ENCODE results near the gene TUSC2. TPM values are rescaled to one million over a fixed set of nuclear protein-coding genes. Genes with fewer than 3 reads are reported as not detected.

TUSC2 gene
- total and polyA plus RNA-seq, 2 of the 13 experiments (the other 11 are each of a cell fraction or from before 2014, with no cell fraction given) = 36.7 to 39.1 TPM

DNA sequence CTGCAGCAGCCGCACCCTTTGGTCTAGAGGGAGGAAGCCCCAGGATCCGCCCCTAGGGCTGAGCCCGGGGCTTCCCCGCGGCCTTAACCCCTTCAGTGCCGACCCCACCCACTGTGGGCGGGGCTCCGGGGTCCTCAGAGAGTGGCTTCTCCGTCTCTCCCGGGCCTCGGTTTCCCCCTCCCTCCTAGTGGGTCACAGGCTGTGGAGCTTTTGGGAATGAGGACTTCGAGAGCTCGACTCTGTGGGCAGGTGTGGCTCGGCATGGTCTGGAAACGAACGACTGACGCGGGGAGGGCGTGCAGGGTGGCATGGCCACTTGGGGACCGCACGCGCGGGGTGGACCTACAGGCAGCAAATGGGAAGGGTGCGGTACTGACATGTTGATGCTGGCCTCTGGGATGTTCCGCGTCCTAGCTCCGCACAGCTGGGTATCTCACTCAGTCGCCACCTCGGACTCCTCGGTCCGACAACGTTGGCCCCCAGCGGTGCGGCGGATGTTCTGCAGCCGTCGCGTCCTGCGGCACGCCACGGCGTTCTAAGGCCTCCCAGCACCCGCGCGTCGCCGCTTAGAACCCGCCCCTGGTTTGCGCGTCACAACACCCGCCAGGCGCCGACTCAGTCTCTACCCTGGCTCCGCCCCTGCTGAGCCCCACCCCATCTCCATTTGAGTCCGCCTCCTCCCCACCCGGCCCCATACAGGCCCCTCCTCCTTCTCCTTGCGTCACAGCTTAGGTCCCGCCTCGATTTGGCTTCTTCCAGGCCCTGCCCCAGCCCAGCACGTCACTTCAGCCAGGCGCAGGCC lies 29.0 kb downstream of the TUSC2 start, which contains the start of the genes HYAL3 and NAA80 (continued):
- TF ChIP-seq MAFK (conservative IDR thresholded peaks at IDR 0.05 in 1 of 2, IDR thresholded peaks at IDR 0.05 in 1 of 2; ENCODE audit: low read length in 2 of 2) (no peak), CC2D1A (CRISPR knock-in tag; IDR thresholded peaks at IDR 0.05) (no peak), HNRNPUL1 (IDR thresholded peaks at IDR 0.05; ENCODE audit: low read depth, low read length) (peak; percentile 60; the same call in 1 of the 2 replicates), NRL (CRISPR knock-in tag; IDR thresholded peaks at IDR 0.05; ENCODE audit: borderline replicate concordance) (peak; percentile 92), RXRA (CRISPR knock-in tag; IDR thresholded peaks at IDR 0.05) (peak; percentile 71), REL (CRISPR knock-in tag; conservative IDR thresholded peaks at IDR 0.05) (0 out of 2 replicates have a peak, but pooled peaks have one; percentile 80), ZNF557 (CRISPR knock-in tag; IDR thresholded peaks at IDR 0.05) (0 out of 2 replicates have a peak, but pooled peaks have one; percentile 62), ZNF317 (CRISPR knock-in tag; IDR thresholded peaks at IDR 0.05) (no peak), NKX3-1 (CRISPR knock-in tag; IDR thresholded peaks at IDR 0.05) (peak; percentile 53; the same call in 1 of the 2 replicates), SOX13 (IDR thresholded peaks at IDR 0.05) (no peak), SOX13 (CRISPR knock-in tag; conservative IDR thresholded peaks at IDR 0.05 in 1 of 2, IDR thresholded peaks at IDR 0.05 in 1 of 2) (no peak), GATAD1 (CRISPR knock-in tag; IDR thresholded peaks at IDR 0.05) (peak; percentile 77), ZFP41 (CRISPR knock-in tag; IDR thresholded peaks at IDR 0.05; ENCODE audit: borderline replicate concordance) (no peak), TAF15 (IDR thresholded peaks at IDR 0.05; ENCODE audit: low read depth, low read length, poor library complexity, severe bottlenecking) (peak; percentile 81), ZNF570 (CRISPR knock-in tag; IDR thresholded peaks at IDR 0.05; ENCODE audit: borderline replicate concordance) (no peak), ZNF335 (CRISPR knock-in tag; IDR thresholded peaks at IDR 0.05) (peak; percentile 84), ZNF589 (CRISPR knock-in tag; conservative IDR thresholded peaks at IDR 0.05) (peak; percentile 6; the same call in 1 of the 2 replicates), ZEB1 (IDR thresholded peaks at IDR 0.05; ENCODE audit: insufficient replicate concordance, low read depth) (peak; percentile 72), ZNF292 (CRISPR knock-in tag; IDR thresholded peaks at IDR 0.05; ENCODE audit: borderline replicate concordance, low read depth) (no peak), PAX8 (CRISPR knock-in tag; IDR thresholded peaks at IDR 0.05; ENCODE audit: borderline replicate concordance) (no peak), ZNF547 (CRISPR knock-in tag; IDR thresholded peaks at IDR 0.05) (peak; percentile 61; the same call in 1 of the 2 replicates)
- TF ChIP-seq, protein P1, sequence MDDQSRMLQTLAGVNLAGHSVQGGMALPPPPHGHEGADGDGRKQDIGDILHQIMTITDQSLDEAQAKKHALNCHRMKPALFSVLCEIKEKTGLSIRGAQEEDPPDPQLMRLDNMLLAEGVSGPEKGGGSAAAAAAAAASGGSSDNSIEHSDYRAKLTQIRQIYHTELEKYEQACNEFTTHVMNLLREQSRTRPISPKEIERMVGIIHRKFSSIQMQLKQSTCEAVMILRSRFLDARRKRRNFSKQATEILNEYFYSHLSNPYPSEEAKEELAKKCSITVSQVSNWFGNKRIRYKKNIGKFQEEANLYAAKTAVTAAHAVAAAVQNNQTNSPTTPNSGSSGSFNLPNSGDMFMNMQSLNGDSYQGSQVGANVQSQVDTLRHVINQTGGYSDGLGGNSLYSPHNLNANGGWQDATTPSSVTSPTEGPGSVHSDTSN (CRISPR knock-in tag; IDR thresholded peaks at IDR 0.05; ENCODE audit: borderline replicate concordance) = no peak
- TF ChIP-seq, protein P2, sequence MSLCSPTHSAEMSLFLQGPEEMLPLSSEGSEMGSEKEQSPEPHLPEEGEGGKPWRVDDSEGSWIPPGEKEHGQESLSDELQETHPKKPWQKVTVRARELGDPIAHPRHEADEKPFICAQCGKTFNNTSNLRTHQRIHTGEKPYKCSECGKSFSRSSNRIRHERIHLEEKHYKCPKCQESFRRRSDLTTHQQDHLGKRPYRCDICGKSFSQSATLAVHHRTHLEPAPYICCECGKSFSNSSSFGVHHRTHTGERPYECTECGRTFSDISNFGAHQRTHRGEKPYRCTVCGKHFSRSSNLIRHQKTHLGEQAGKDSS (CRISPR knock-in tag; IDR thresholded peaks at IDR 0.05; ENCODE audit: borderline replicate concordance, low read depth) = no peak
- TF ChIP-seq, protein P3, sequence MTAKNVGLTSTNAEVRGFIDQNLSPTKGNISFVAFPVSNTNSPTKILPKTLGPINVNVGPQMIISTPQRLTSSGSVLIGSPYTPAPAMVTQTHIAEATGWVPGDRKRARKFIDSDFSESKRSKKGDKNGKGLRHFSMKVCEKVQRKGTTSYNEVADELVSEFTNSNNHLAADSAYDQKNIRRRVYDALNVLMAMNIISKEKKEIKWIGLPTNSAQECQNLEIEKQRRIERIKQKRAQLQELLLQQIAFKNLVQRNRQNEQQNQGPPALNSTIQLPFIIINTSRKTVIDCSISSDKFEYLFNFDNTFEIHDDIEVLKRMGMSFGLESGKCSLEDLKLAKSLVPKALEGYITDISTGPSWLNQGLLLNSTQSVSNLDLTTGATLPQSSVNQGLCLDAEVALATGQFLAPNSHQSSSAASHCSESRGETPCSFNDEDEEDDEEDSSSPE (CRISPR knock-in tag; IDR thresholded peaks at IDR 0.05) = peak; percentile 33; the same call in 1 of the 2 replicates
- TF ChIP-seq, protein P4, sequence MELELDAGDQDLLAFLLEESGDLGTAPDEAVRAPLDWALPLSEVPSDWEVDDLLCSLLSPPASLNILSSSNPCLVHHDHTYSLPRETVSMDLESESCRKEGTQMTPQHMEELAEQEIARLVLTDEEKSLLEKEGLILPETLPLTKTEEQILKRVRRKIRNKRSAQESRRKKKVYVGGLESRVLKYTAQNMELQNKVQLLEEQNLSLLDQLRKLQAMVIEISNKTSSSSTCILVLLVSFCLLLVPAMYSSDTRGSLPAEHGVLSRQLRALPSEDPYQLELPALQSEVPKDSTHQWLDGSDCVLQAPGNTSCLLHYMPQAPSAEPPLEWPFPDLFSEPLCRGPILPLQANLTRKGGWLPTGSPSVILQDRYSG (CRISPR knock-in tag; IDR thresholded peaks at IDR 0.05) = no peak

Data from HepG2 (cell line).